Neutrophil (primary cell): Measurements from ENCODE around the gene PTTG2.
"Not testable (repeated sequence)": the region's sequence is repeated elsewhere in the genome, so short reads cannot be mapped to it uniquely, and the experiment has no call there.

Experiments
- H3K27ac ChIP-seq: fragments of 200-600 bp; sonication (generic); 2 replicates; pipeline ENCODE4 v1.5.1; 2016; ENCODE audit warnings: mild to moderate bottlenecking, moderate library complexity
- H3K27me3 ChIP-seq: fragments of 200-600 bp; sonication (generic); 2 replicates; pipeline ENCODE4 v1.6.0; 2016; ENCODE audit warnings: mild to moderate bottlenecking
- H3K36me3 ChIP-seq: fragments of 200-600 bp; sonication (generic); 2 replicates; pipeline ENCODE4 v1.5.1; 2017
- H3K4me1 ChIP-seq, 2 experiments: fragments of 200-600 bp in 1 of 2; sonication (generic) in 1 of 2; 1 replicate in 1 of 2; 2 replicates in 1 of 2; pipeline versions ENCODE4 v1.5.1 to v1.6.1; 2013 to 2016; ENCODE audit warnings: low read depth in 1 of 2, low read length in 1 of 2, mild to moderate bottlenecking in 1 of 2, moderate library complexity in 1 of 2; ENCODE audit not compliant: control insufficient read depth in 1 of 2, insufficient read depth in 1 of 2
- H3K4me3 ChIP-seq, 2 experiments: fragments of 200-600 bp in 1 of 2; sonication (generic) in 1 of 2; 1 replicate in 1 of 2; 2 replicates in 1 of 2; pipeline ENCODE4 v1.5.1; 2013 to 2016; ENCODE audit warnings: low read depth in 1 of 2, low read length in 1 of 2, mild to moderate bottlenecking in 1 of 2, moderate library complexity in 1 of 2
- H3K9me3 ChIP-seq: fragments of 200-600 bp; sonication (generic); 2 replicates; pipeline ENCODE4 v1.5.1; 2016
- CTCF ChIP-seq: fragments of 200-600 bp; sonication (generic); IDR thresholded peaks from 2 replicates; pipeline ENCODE4 v1.5.1; 2016; ENCODE audit warnings: antibody characterized with exemption

The PTTG2 gene

GRCh38 chr4:37968747-37969146 lies 8.5 kb downstream of the PTTG2 start:
- Histone ChIP-seq H3K27ac (no peak overlapping the region), H3K4me1 (peaks cover 3 to 5% of the 10 kb centered on the region in 2 experiments), H3K27me3 (no peaks in the 10 kb centered on the region), H3K4me3 (no peak overlapping the region), H3K36me3 (no peaks in the 10 kb centered on the region), H3K9me3 (no peaks in the 10 kb centered on the region)
- TF ChIP-seq CTCF, result no peak

GRCh38 chr4:37970702-37971101 lies 10.5 kb downstream of the PTTG2 start:
- no peak overlapping the region for H3K4me3 ChIP-seq
- peaks cover 3 to 5% of the 10 kb centered on the region in 2 experiments for H3K4me1 ChIP-seq
- H3K9me3 ChIP-seq, result no peaks in the 10 kb centered on the region
- peak; percentile 78 for TF ChIP-seq CTCF
- H3K27me3 ChIP-seq, result no peaks in the 10 kb centered on the region
- no peaks in the 10 kb centered on the region for H3K36me3 ChIP-seq
- H3K27ac ChIP-seq, result peak overlapping the region; percentile 25

- Histone ChIP-seq H3K36me3 (no peaks in the 10 kb centered on the region), H3K9me3 (no peaks in the 10 kb centered on the region), H3K4me3 (no peak overlapping the region), H3K27me3 (no peaks in the 10 kb centered on the region), H3K27ac (peak overlapping the region; percentile 25), H3K4me1 (peaks cover 3 to 5% of the 10 kb centered on the region in 2 experiments)
- no peak for TF ChIP-seq CTCF
Observed at GRCh38 chr4:37971202-37971601, 11.0 kb downstream of the PTTG2 start.

GRCh38 chr4:37973441-37973840 lies 13.2 kb downstream of the PTTG2 start:
- H3K9me3 ChIP-seq, result no peaks in the 10 kb centered on the region
- H3K27me3 ChIP-seq, result no peaks in the 10 kb centered on the region
- H3K4me1 ChIP-seq, result peaks cover 16 to 21% of the 10 kb centered on the region in 2 experiments
- H3K27ac ChIP-seq, result no peak overlapping the region
- H3K4me3 ChIP-seq, result no peak overlapping the region
- H3K36me3 ChIP-seq, result no peaks in the 10 kb centered on the region
- TF ChIP-seq CTCF, result no peak

- not testable (repeated sequence) for H3K4me3 ChIP-seq, H3K9me3 ChIP-seq, H3K36me3 ChIP-seq, H3K27me3 ChIP-seq, H3K27ac ChIP-seq
- peaks cover 21 to 27% of the 10 kb centered on the region in 2 experiments for H3K4me1 ChIP-seq
Observed at GRCh38 chr4:37975321-37975822, 15.2 kb downstream of the PTTG2 start.

- Histone ChIP-seq H3K9me3 (no peaks in the 10 kb centered on the region), H3K36me3 (no peaks in the 10 kb centered on the region), H3K4me3 (peak overlapping the region; percentile 50 to 78), H3K4me1 (peaks cover 18 to 22% of the 10 kb centered on the region in 2 experiments), H3K27ac (peak overlapping the region; percentile 82), H3K27me3 (no peaks in the 10 kb centered on the region)
- TF ChIP-seq CTCF, result no peak
Observed at GRCh38 chr4:37976507-37976906, 16.3 kb downstream of the PTTG2 start.
